H9 (cell line): ENCODE results near the gene TMPRSS7. TPM values are rescaled to one million over a fixed set of nuclear protein-coding genes. Genes with fewer than 3 reads are reported as not detected.

ENCODE experiments used
- DNase-seq: peaks from one replicate; pipeline ENCODE4 v3.0.0-alpha.2; 2017
- H2AFZ ChIP-seq: one replicate; pipeline ENCODE4 v1.6.1; 2013; ENCODE audit warnings: mild to moderate bottlenecking, low read length, control low read depth, moderate library complexity
- H2AK5ac ChIP-seq: 2 replicates; pipeline ENCODE4 v1.6.1; 2013; ENCODE audit warnings: low read length, control low read depth, mixed read lengths; ENCODE audit not compliant: insufficient read length
- H2BK120ac ChIP-seq: one replicate; pipeline ENCODE4 v1.6.1; 2013; ENCODE audit warnings: low read depth, mild to moderate bottlenecking, low read length, control low read depth, inconsistent platforms; ENCODE audit not compliant: poor library complexity, severe bottlenecking
- H2BK12ac ChIP-seq: 2 replicates; pipeline ENCODE4 v1.6.1; 2013; ENCODE audit warnings: low read length, control low read depth, mixed read lengths, low read depth; ENCODE audit not compliant: insufficient read length
- H2BK15ac ChIP-seq: 2 replicates; pipeline ENCODE4 v1.6.1; 2013; ENCODE audit warnings: low read depth, low read length, control low read depth
- H2BK20ac ChIP-seq: one replicate; pipeline ENCODE4 v1.6.1; 2013; ENCODE audit warnings: low read depth, mild to moderate bottlenecking, low read length, control low read depth, inconsistent platforms; ENCODE audit not compliant: poor library complexity, severe bottlenecking
- H2BK5ac ChIP-seq: 2 replicates; pipeline ENCODE4 v1.6.1; 2013; ENCODE audit warnings: low read length, control low read depth, mixed read lengths; ENCODE audit not compliant: insufficient read length
- H3K14ac ChIP-seq: 2 replicates; pipeline ENCODE4 v1.6.1; 2013; ENCODE audit warnings: low read length, control low read depth; ENCODE audit not compliant: insufficient read depth
- H3K18ac ChIP-seq: 2 replicates; pipeline ENCODE4 v1.6.1; 2013; ENCODE audit warnings: low read depth, mild to moderate bottlenecking, mixed read lengths, low read length, control low read depth; ENCODE audit not compliant: insufficient read length
- H3K23ac ChIP-seq: 2 replicates; pipeline ENCODE4 v1.6.1; 2013; ENCODE audit warnings: low read length, control low read depth, mixed read lengths, low read depth; ENCODE audit not compliant: insufficient read length
- H3K23me2 ChIP-seq: 2 replicates; pipeline ENCODE4 v1.6.1; 2013; ENCODE audit warnings: low read depth, mild to moderate bottlenecking, mixed read lengths, low read length, control low read depth; ENCODE audit not compliant: insufficient read length, poor library complexity, severe bottlenecking
- H3K27ac ChIP-seq: 2 replicates; pipeline ENCODE4 v1.5.1; 2013; ENCODE audit warnings: low read length, control low read depth, mixed read lengths, low read depth; ENCODE audit not compliant: insufficient read length
- H3K27me3 ChIP-seq: 2 replicates; pipeline ENCODE4 v1.6.1; 2013; ENCODE audit warnings: low read length, control low read depth, inconsistent platforms; ENCODE audit not compliant: insufficient read depth
- H3K4ac ChIP-seq: 2 replicates; pipeline ENCODE4 v1.6.1; 2013; ENCODE audit warnings: low read depth, mild to moderate bottlenecking, control low read depth, inconsistent platforms, low read length, moderate library complexity
- H3K4me1 ChIP-seq: 2 replicates; pipeline ENCODE4 v1.6.1; 2013; ENCODE audit warnings: low read length, control low read depth, inconsistent platforms; ENCODE audit not compliant: insufficient read depth
- H3K4me2 ChIP-seq: 2 replicates; pipeline ENCODE4 v1.6.1; 2013; ENCODE audit warnings: low read length, control low read depth, mixed read lengths; ENCODE audit not compliant: insufficient read length, insufficient read depth
- H3K56ac ChIP-seq: 2 replicates; pipeline ENCODE4 v1.6.1; 2013; ENCODE audit warnings: low read depth, mild to moderate bottlenecking, mixed read lengths, low read length, control low read depth; ENCODE audit not compliant: insufficient read length
- H3K79me1 ChIP-seq: 2 replicates; pipeline ENCODE4 v1.6.1; 2013; ENCODE audit warnings: low read depth, mild to moderate bottlenecking, moderate library complexity, low read length, control low read depth, inconsistent platforms; ENCODE audit not compliant: insufficient read depth, poor library complexity, severe bottlenecking
- H3K79me2 ChIP-seq: 2 replicates; pipeline ENCODE4 v1.6.1; 2013; ENCODE audit warnings: low read length, control low read depth, inconsistent platforms; ENCODE audit not compliant: insufficient read depth
- H3K9ac ChIP-seq: 2 replicates; pipeline ENCODE4 v1.6.1; 2013; ENCODE audit warnings: low read length, control low read depth, mixed read lengths; ENCODE audit not compliant: insufficient read length; ENCODE audit errors: extremely low read depth
- H3K9me3 ChIP-seq: one replicate; pipeline ENCODE4 v1.6.1; 2013; ENCODE audit warnings: low read depth, low read length, inconsistent platforms; ENCODE audit not compliant: control insufficient read depth
- H3T11ph ChIP-seq: one replicate; pipeline ENCODE4 v1.6.1; 2013; ENCODE audit warnings: mild to moderate bottlenecking, low read length, control low read depth, inconsistent platforms
- H4K20me1 ChIP-seq: one replicate; pipeline ENCODE4 v1.6.1; 2013; ENCODE audit not compliant: control insufficient read depth, insufficient read length, insufficient read depth
- H4K5ac ChIP-seq: 2 replicates; pipeline ENCODE4 v1.6.1; 2013; ENCODE audit warnings: low read depth, mild to moderate bottlenecking, mixed read lengths, low read length, control low read depth; ENCODE audit not compliant: insufficient read length
- H4K8ac ChIP-seq: replicated peaks from 2 replicates; pipeline ENCODE4 v1.6.1; 2013; ENCODE audit warnings: low read length, control low read depth, mixed read lengths, low read depth; ENCODE audit not compliant: insufficient read length
- H4K91ac ChIP-seq: 2 replicates; pipeline ENCODE4 v1.6.1; 2013; ENCODE audit warnings: low read depth, mild to moderate bottlenecking, moderate library complexity, mixed read lengths, low read length, control low read depth; ENCODE audit not compliant: insufficient read length
- H3K27ac Mint-ChIP-seq, 3 experiments: 2 replicates in 2 of 3; 3 replicates in 1 of 3; pipeline ENCODE4 v1.8.0; 2020 to 2021; ENCODE audit warnings: mixed read lengths in 3 of 3, mild to moderate bottlenecking in 1 of 3, moderate library complexity in 1 of 3
- H3K27me3 Mint-ChIP-seq: 2 replicates; pipeline ENCODE4 v1.8.0; 2021; ENCODE audit warnings: low read depth, mild to moderate bottlenecking, moderate library complexity, mixed read lengths
- H3K36me3 Mint-ChIP-seq, 3 experiments: 2 replicates in 2 of 3; 3 replicates in 1 of 3; pipeline ENCODE4 v1.8.0; 2020 to 2021; ENCODE audit warnings: low read depth in 3 of 3, mixed read lengths in 3 of 3; ENCODE audit not compliant: insufficient read depth in 1 of 3
- H3K4me1 Mint-ChIP-seq, 2 experiments: 2 replicates each; pipeline ENCODE4 v1.8.0; 2020; ENCODE audit warnings: mixed read lengths in 2 of 2
- H3K4me3 Mint-ChIP-seq, 2 experiments: 2 replicates in 1 of 2; 3 replicates in 1 of 2; pipeline ENCODE4 v1.8.0; 2020 to 2021; ENCODE audit warnings: mild to moderate bottlenecking in 2 of 2, mixed read lengths in 2 of 2, moderate library complexity in 1 of 2
- H3K9me3 Mint-ChIP-seq, 2 experiments: 2 replicates in 1 of 2; 3 replicates in 1 of 2; pipeline ENCODE4 v1.8.0; 2020; ENCODE audit warnings: mild to moderate bottlenecking in 2 of 2, mixed read lengths in 2 of 2, moderate library complexity in 1 of 2
- WGBS: extraction: QIAGEN DNeasy Blood & Tissue Kit; methylation state at CpG from one replicate; pipeline ENCODE4 v1.1.7; 2013; ENCODE audit warnings: missing lambda C conversion rate, low lambda C conversion rate, mixed read lengths; ENCODE audit not compliant: insufficient read length; ENCODE audit errors: extremely low coverage; 5-methylcytosine and 5-hydroxymethylcytosine counted together
- total RNA-seq: library from RNA; stranded (reverse); gene quantifications from 2 replicates; pipeline ENCODE4 v1.2.1, GENCODE V29; 2021
- TF ChIP-seq, protein P1 (sequence below): fragments of 200-600 bp; sonication (generic); conservative IDR thresholded peaks from 3 replicates; pipeline ENCODE4 v1.8.0; 2021; ENCODE audit warnings: antibody characterized with exemption, mild to moderate bottlenecking

TMPRSS7 gene
- total RNA-seq, 1 experiment from 2014 or later = not detected

DNA sequence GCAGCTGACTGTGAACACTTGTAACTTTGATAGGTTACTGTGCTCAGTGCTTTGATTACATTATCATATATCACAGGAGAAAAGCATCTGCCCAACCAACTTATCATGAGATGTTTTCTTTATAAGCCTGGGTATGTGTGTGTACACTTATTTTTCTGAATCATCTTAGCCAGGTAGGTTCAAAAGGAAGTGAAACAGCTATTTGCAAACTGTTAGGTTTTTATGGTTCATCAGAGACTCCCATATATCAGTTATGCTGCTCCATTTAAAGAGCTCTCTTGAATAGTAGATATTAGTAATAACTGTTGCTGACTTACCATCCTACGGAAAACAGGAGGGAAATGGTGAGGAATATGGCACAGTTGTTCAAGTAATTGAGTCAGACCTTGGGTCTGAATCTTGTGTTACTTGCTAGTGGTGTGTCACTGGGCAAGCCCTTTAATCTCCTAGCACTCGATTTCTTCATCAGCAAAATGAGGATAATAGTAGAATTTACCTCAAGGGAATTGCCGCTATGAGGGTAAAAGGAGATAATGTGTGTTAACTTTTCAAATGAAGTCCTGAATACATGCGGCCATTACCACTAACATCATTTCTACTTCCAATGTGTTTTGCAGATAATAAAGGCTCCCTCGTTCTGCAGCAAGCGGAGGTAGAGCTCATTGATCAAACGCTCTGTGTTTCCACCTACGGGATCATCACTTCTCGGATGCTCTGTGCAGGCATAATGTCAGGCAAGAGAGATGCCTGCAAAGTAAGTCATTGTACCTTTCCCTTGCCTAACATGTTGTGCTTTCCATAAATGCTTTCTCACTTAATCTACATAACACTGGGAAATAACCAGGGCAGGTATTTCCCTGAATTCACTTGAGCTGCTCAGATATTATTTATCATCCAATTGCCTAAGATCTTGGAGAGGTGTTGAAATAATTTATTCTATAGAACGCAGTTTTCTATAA, 43.9 kb downstream of the TMPRSS7 start:
- Histone ChIP-seq H4K5ac (no peak overlapping the region), H3K23ac (no peak overlapping the region), H2BK20ac (no peak overlapping the region), H3T11ph (no peak overlapping the region), H4K20me1 (no peaks in the 10 kb centered on the region), H2BK12ac (no peak overlapping the region), H3K18ac (no peak overlapping the region), H2AK5ac (no peak overlapping the region), H3K79me2 (no peaks in the 10 kb centered on the region), H3K9me3 (no peaks in the 10 kb centered on the region), H3K56ac (no peak overlapping the region), H2BK120ac (no peak overlapping the region), H4K91ac (no peak overlapping the region), H2BK5ac (no peak overlapping the region), H4K8ac (no peak overlapping the region), H2AFZ (no peak overlapping the region), H3K9ac (no peak overlapping the region), H3K4ac (no peak overlapping the region), H3K23me2 (no peaks in the 10 kb centered on the region), H3K4me1 (no peaks in the 10 kb centered on the region; the same call in 1 of the 2 replicates), H3K4me2 (no peak overlapping the region), H3K79me1 (no peaks in the 10 kb centered on the region), H3K14ac (no peak overlapping the region), H2BK15ac (no peak overlapping the region), H3K27me3 (no peaks in the 10 kb centered on the region), H3K27ac (no peak overlapping the region)
- TF ChIP-seq, protein P1, sequence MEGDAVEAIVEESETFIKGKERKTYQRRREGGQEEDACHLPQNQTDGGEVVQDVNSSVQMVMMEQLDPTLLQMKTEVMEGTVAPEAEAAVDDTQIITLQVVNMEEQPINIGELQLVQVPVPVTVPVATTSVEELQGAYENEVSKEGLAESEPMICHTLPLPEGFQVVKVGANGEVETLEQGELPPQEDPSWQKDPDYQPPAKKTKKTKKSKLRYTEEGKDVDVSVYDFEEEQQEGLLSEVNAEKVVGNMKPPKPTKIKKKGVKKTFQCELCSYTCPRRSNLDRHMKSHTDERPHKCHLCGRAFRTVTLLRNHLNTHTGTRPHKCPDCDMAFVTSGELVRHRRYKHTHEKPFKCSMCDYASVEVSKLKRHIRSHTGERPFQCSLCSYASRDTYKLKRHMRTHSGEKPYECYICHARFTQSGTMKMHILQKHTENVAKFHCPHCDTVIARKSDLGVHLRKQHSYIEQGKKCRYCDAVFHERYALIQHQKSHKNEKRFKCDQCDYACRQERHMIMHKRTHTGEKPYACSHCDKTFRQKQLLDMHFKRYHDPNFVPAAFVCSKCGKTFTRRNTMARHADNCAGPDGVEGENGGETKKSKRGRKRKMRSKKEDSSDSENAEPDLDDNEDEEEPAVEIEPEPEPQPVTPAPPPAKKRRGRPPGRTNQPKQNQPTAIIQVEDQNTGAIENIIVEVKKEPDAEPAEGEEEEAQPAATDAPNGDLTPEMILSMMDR = no peak
- no peak for DNase-seq
- no peaks in the 10 kb centered on the region for H3K36me3 Mint-ChIP-seq
- peaks cover 8 to 11% of the 10 kb centered on the region in 2 experiments for H3K4me1 Mint-ChIP-seq
- no peak overlapping the region for H3K27ac Mint-ChIP-seq
- H3K9me3 Mint-ChIP-seq = no peaks in the 10 kb centered on the region; a peak in 1 of 5 replicates
- no peak overlapping the region for H3K4me3 Mint-ChIP-seq
- WGBS = no CpG with 5 or more reads among the region's 10 CpGs
- no peaks in the 10 kb centered on the region; the same call in none of the 2 replicates for H3K27me3 Mint-ChIP-seq
